Breast epithelium (tissue), 4 donors: ENCODE results near the gene MRPL52. TPM values are rescaled to one million over a fixed set of nuclear protein-coding genes. Genes with fewer than 3 reads are reported as not detected.

Experiments used
- DNase-seq, 2 donors: peaks; one replicate each; pipeline ENCODE4 v3.0.0-alpha.2; 2019; ENCODE audit warnings: low spot score in 2 of 2
- H3K27ac ChIP-seq, 2 donors: fragments of 200-600 bp; sonication (generic) in 1 of 2; one replicate each; pipeline ENCODE4 v1.5.1; 2016 to 2019; ENCODE audit warnings: mild to moderate bottlenecking in 1 of 2
- H3K27me3 ChIP-seq, 2 donors: fragments of 200-600 bp; sonication (generic) in 1 of 2; one replicate each; pipeline versions ENCODE4 v1.5.1 to v1.6.0; 2017 to 2019; ENCODE audit warnings: control low read depth in 1 of 2, mild to moderate bottlenecking in 1 of 2
- H3K36me3 ChIP-seq: fragments of 200-600 bp; one replicate; pipeline ENCODE4 v1.5.1; 2019
- H3K4me1 ChIP-seq, 2 donors: fragments of 200-600 bp; sonication (generic); one replicate each; pipeline ENCODE4 v1.5.1; 2016 to 2019; ENCODE audit warnings: control low read depth in 1 of 2
- H3K4me3 ChIP-seq, 3 donors: fragments of 200-600 bp; sonication (generic); 1 replicate in 2 of 3; 2 replicates in 1 of 3; pipeline ENCODE4 v1.5.1; 2016 to 2019; ENCODE audit warnings: mild to moderate bottlenecking in 3 of 3, moderate library complexity in 2 of 3
- H3K9me3 ChIP-seq, 2 donors: fragments of 200-600 bp; sonication (generic) in 1 of 2; one replicate each; pipeline ENCODE4 v1.5.1; 2016 to 2019; ENCODE audit warnings: control low read depth in 1 of 2
- POLR2A ChIP-seq: fragments of 450-650 bp; IDR thresholded peaks from one replicate; pipeline ENCODE4 v1.6.1; 2016; ENCODE audit warnings: antibody characterized with exemption, mild to moderate bottlenecking, moderate library complexity
- POLR2AphosphoS5 ChIP-seq, 3 donors: sonication (generic); formaldehyde crosslinking; IDR thresholded peaks; one replicate each; pipeline ENCODE4 v1.6.1; 2017; ENCODE audit warnings: antibody characterized with exemption in 3 of 3
- intact Hi-C: fragments of 100-400 bp; cut with DNase I; formaldehyde crosslinking; loops from one replicate; pipeline ENCODE4 v1.15.1; 2023; ENCODE audit warnings: low total_unique reads
- total RNA-seq, 3 donors: library from RNA; depleted of rRNA; stranded (reverse); fragments of >200 nt; gene quantifications; one replicate each; pipeline ENCODE4 v1.1.0, GENCODE V29; 2016
- TF ChIP-seq, protein P1 (sequence below), 3 donors: fragments of 450-650 bp; IDR thresholded peaks; one replicate each; pipeline ENCODE4 v1.5.1; 2016 to 2017; ENCODE audit warnings: antibody characterized with exemption in 3 of 3, mild to moderate bottlenecking in 3 of 3, moderate library complexity in 3 of 3

The MRPL52 gene
- total RNA-seq, 3 donors from 2014 or later, result 22.7 to 39.4 (median 34.7) TPM

GRCh38 chr14:22839159-22839779 lies 9.6 kb downstream of the MRPL52 start:
- intact Hi-C loops, result no loop called here
- TF ChIP-seq POLR2A (no peak), POLR2AphosphoS5 (IDR thresholded peaks at IDR 0.05) (peak; percentile 39 to 99 (median 58))
- TF ChIP-seq, protein P1, sequence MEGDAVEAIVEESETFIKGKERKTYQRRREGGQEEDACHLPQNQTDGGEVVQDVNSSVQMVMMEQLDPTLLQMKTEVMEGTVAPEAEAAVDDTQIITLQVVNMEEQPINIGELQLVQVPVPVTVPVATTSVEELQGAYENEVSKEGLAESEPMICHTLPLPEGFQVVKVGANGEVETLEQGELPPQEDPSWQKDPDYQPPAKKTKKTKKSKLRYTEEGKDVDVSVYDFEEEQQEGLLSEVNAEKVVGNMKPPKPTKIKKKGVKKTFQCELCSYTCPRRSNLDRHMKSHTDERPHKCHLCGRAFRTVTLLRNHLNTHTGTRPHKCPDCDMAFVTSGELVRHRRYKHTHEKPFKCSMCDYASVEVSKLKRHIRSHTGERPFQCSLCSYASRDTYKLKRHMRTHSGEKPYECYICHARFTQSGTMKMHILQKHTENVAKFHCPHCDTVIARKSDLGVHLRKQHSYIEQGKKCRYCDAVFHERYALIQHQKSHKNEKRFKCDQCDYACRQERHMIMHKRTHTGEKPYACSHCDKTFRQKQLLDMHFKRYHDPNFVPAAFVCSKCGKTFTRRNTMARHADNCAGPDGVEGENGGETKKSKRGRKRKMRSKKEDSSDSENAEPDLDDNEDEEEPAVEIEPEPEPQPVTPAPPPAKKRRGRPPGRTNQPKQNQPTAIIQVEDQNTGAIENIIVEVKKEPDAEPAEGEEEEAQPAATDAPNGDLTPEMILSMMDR (IDR thresholded peaks at IDR 0.05), result no peak
- no peaks in the 10 kb centered on the region for H3K27me3 ChIP-seq
- peak overlapping the region; percentile 97 to 99 for H3K27ac ChIP-seq
- H3K4me3 ChIP-seq, result peak overlapping the region; percentile 98 to 99 (median 99)
- H3K36me3 ChIP-seq, result peaks cover under 1% of the 10 kb centered on the region
- peaks cover 0 to 12% of the 10 kb centered on the region in 2 donors for H3K4me1 ChIP-seq
- DNase-seq, result no peak
- H3K9me3 ChIP-seq, result no peaks in the 10 kb centered on the region

DNA sequence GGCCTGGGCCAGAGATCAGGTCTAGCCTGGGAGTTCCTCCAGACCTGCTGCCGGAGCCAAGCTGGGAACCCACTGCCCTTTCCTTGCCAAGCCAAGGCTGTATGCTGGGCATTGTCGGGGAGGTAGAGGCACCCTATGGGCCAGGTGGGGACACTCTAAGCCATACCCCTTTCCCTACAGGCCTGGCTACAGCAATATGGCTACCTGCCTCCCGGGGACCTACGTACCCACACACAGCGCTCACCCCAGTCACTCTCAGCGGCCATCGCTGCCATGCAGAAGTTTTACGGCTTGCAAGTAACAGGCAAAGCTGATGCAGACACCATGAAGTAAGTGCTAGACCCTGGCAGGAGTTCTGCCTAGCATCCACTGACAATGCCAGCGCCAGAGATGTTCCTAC lies 11.6 kb downstream of the MRPL52 start:
- Histone ChIP-seq H3K27ac (peak overlapping the region; percentile 68 to 97), H3K36me3 (peaks cover 6% of the 10 kb centered on the region), H3K27me3 (no peaks in the 10 kb centered on the region), H3K4me3 (peak overlapping the region in 1 of 3 donors; percentile 46), H3K4me1 (peaks cover 3 to 12% of the 10 kb centered on the region in 2 donors), H3K9me3 (no peaks in the 10 kb centered on the region)
- DNase-seq, result no peak
- intact Hi-C loops, result no loop called here
- TF ChIP-seq, protein P1 (IDR thresholded peaks at IDR 0.05), result no peak
- TF ChIP-seq POLR2A (no peak), POLR2AphosphoS5 (IDR thresholded peaks at IDR 0.05) (no peak)

GRCh38 chr14:22841769-22842168 lies 12.1 kb downstream of the MRPL52 start:
- Histone ChIP-seq H3K27me3 (no peaks in the 10 kb centered on the region), H3K9me3 (no peaks in the 10 kb centered on the region), H3K4me3 (peak overlapping the region in 1 of 3 donors; percentile 46), H3K36me3 (peaks cover 6% of the 10 kb centered on the region), H3K4me1 (peaks cover 3 to 12% of the 10 kb centered on the region in 2 donors), H3K27ac (peak overlapping the region; percentile 68 to 97)
- TF ChIP-seq POLR2A, result no peak
- no peak for TF ChIP-seq POLR2AphosphoS5 (IDR thresholded peaks at IDR 0.05)
- TF ChIP-seq, protein P1 (IDR thresholded peaks at IDR 0.05), result no peak
- intact Hi-C loops, result no loop called here
- no peak for DNase-seq

DNA sequence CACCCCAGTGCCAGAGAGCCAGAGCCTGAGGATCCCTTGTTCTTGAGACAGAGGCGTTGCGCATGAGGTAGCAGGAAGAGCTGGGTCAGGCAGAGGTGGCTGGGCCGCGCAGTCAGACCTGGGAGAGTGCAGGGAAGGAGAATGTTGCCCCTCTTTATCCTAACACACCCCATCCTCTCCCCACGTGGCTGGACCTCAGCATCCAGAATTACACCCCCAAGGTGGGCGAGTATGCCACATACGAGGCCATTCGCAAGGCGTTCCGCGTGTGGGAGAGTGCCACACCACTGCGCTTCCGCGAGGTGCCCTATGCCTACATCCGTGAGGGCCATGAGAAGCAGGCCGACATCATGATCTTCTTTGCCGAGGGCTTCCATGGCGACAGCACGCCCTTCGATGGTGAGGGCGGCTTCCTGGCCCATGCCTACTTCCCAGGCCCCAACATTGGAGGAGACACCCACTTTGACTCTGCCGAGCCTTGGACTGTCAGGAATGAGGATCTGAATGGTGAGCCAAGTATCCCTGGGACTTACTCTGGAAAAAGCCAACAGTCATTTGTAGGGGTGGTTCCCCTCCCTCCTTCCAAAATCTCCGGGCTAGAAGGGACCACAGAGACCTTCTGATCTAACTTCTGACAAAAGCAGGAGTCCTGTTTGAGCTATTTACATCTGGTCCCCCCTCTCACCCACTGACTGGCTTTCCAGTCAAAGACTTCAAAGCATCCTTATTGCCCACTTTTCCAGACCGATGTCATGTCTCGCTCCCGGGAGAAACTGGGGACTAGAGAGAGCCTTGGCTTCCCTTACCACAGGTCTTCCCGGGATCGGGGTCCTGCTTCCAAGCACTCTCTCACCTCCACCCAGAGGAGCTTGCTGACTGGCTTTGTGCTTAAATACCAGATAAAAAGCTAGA lies 12.8 kb downstream of the MRPL52 start:
- intact Hi-C loops, result no loop called here
- no peaks in the 10 kb centered on the region for H3K9me3 ChIP-seq
- DNase-seq, result no peak
- TF ChIP-seq POLR2AphosphoS5 (IDR thresholded peaks at IDR 0.05), result peak in 1 of 3 donors; percentile 6
- TF ChIP-seq, protein P1 (IDR thresholded peaks at IDR 0.05), result no peak
- peak overlapping the region in 1 of 3 donors; percentile 46 for H3K4me3 ChIP-seq
- peaks cover 6% of the 10 kb centered on the region for H3K36me3 ChIP-seq
- H3K27ac ChIP-seq, result peak overlapping the region; percentile 68 to 97
- H3K27me3 ChIP-seq, result no peaks in the 10 kb centered on the region
- peaks cover 3 to 13% of the 10 kb centered on the region in 2 donors for H3K4me1 ChIP-seq
